HepG2 (cell line): ENCODE measurements around the gene PDE4C. TPM values are rescaled to one million over a fixed set of nuclear protein-coding genes. Genes with fewer than 3 reads are reported as not detected.

Experiments used
- AKAP8 ChIP-seq: sonication (generic); formaldehyde crosslinking; IDR thresholded peaks from 2 replicates; pipeline ENCODE4 v1.5.1; 2020; ENCODE audit warnings: mild to moderate bottlenecking, missing genetic modification reagents
- CAMTA2 ChIP-seq: sonication (generic); formaldehyde crosslinking; IDR thresholded peaks from 2 replicates; pipeline ENCODE4 v1.4.0; 2020; ENCODE audit warnings: mild to moderate bottlenecking, missing genetic modification reagents, borderline replicate concordance
- CBX2 ChIP-seq, 2 experiments: fragments of 200-600 bp in 1 of 2; sonication (generic); formaldehyde crosslinking in 1 of 2; IDR thresholded peaks; 2 replicates each; pipeline versions ENCODE4 v1.7.0 to v1.8.1; 2018 to 2022; ENCODE audit warnings: low read depth in 2 of 2, low read length in 1 of 2, mild to moderate bottlenecking in 1 of 2, missing genetic modification reagents in 1 of 2
- CHD4 ChIP-seq: fragments of 200-600 bp; sonication (generic); IDR thresholded peaks from 2 replicates; pipeline ENCODE4 v1.7.0; 2017; ENCODE audit warnings: mild to moderate bottlenecking, low read length, borderline replicate concordance
- FOXA1 ChIP-seq, 2 experiments: fragments of 450-650 bp in 1 of 2; sonication (generic) in 1 of 2; formaldehyde crosslinking in 1 of 2; IDR thresholded peaks; 2 replicates each; pipeline versions ENCODE4 v1.4.0 to v1.6.1; 2016 to 2020; ENCODE audit warnings: missing genetic modification reagents in 1 of 2
- GFI1 ChIP-seq: sonication (generic); formaldehyde crosslinking; IDR thresholded peaks from 2 replicates; pipeline ENCODE4 v1.5.0; 2020; ENCODE audit warnings: missing genetic modification reagents, mild to moderate bottlenecking, borderline replicate concordance
- HDAC2 ChIP-seq: sonication (generic); formaldehyde crosslinking; IDR thresholded peaks from 2 replicates; pipeline ENCODE4 v1.4.0; 2020; ENCODE audit warnings: missing genetic modification reagents
- HES4 ChIP-seq: sonication (generic); formaldehyde crosslinking; IDR thresholded peaks from 2 replicates; pipeline ENCODE4 v1.9.0; 2021; ENCODE audit warnings: mild to moderate bottlenecking, missing genetic modification reagents, borderline replicate concordance
- HNF4A ChIP-seq: sonication (generic); formaldehyde crosslinking; IDR thresholded peaks from 2 replicates; pipeline ENCODE4 v1.4.0; 2020; ENCODE audit warnings: missing genetic modification reagents
- IRX3 ChIP-seq: sonication (generic); formaldehyde crosslinking; IDR thresholded peaks from 2 replicates; pipeline ENCODE4 v1.8.1; 2023; ENCODE audit warnings: mild to moderate bottlenecking, low read depth, missing genetic modification reagents, borderline replicate concordance
- KAT8 ChIP-seq: IDR thresholded peaks from 2 replicates; pipeline ENCODE4 v1.6.1; 2016; ENCODE audit warnings: missing genetic modification reagents, missing compliant biosample characterization
- LCORL ChIP-seq, 2 experiments: fragments of 450-650 bp in 1 of 2; sonication (generic) in 1 of 2; formaldehyde crosslinking in 1 of 2; IDR thresholded peaks; 2 replicates each; pipeline versions ENCODE4 v1.5.0 to v1.6.1; 2017 to 2020; ENCODE audit warnings: antibody characterized with exemption in 1 of 2, missing genetic modification reagents in 1 of 2
- MED8 ChIP-seq: sonication (generic); formaldehyde crosslinking; IDR thresholded peaks from 2 replicates; pipeline ENCODE4 v1.8.1; 2023; ENCODE audit warnings: mild to moderate bottlenecking, missing genetic modification reagents; ENCODE audit not compliant: insufficient replicate concordance
- PCBP1 ChIP-seq: fragments of 200-400 bp; formaldehyde crosslinking; IDR thresholded peaks from 2 replicates; pipeline ENCODE4 v1.6.1; 2017; ENCODE audit warnings: mild to moderate bottlenecking, low read depth, low read length, borderline replicate concordance
- RXRA ChIP-seq: sonication (generic); formaldehyde crosslinking; IDR thresholded peaks from 2 replicates; pipeline ENCODE4 v1.5.1; 2020; ENCODE audit warnings: missing genetic modification reagents
- RXRB ChIP-seq: IDR thresholded peaks from 2 replicates; pipeline ENCODE4 v1.6.1; 2016; ENCODE audit warnings: borderline replicate concordance, missing genetic modification reagents, missing compliant biosample characterization
- SRF ChIP-seq: IDR thresholded peaks from 2 replicates; pipeline ENCODE4 v1.6.1; 2011; ENCODE audit warnings: mild to moderate bottlenecking, low read depth, low read length, moderate library complexity
- TCF12 ChIP-seq, 2 experiments: fragments of 450-650 bp in 1 of 2; sonication (generic) in 1 of 2; formaldehyde crosslinking in 1 of 2; IDR thresholded peaks; 2 replicates each; pipeline versions ENCODE4 v1.6.1 to v1.8.0; 2017 to 2022; ENCODE audit warnings: antibody characterized with exemption in 1 of 2, mild to moderate bottlenecking in 1 of 2, missing genetic modification reagents in 1 of 2, moderate library complexity in 1 of 2
- TEF ChIP-seq: sonication (generic); formaldehyde crosslinking; IDR thresholded peaks from 2 replicates; pipeline ENCODE4 v1.5.0; 2020; ENCODE audit warnings: missing genetic modification reagents
- TOPORS ChIP-seq: sonication (generic); formaldehyde crosslinking; IDR thresholded peaks from 2 replicates; pipeline ENCODE4 v1.8.0; 2023; ENCODE audit warnings: mild to moderate bottlenecking, missing genetic modification reagents
- TRIM24 ChIP-seq: sonication (generic); formaldehyde crosslinking; IDR thresholded peaks from 2 replicates; pipeline ENCODE4 v1.8.0; 2022; ENCODE audit warnings: mild to moderate bottlenecking, missing genetic modification reagents
- ZFAT ChIP-seq: sonication (generic); formaldehyde crosslinking; conservative IDR thresholded peaks from 2 replicates; pipeline ENCODE4 v1.8.1; 2023; ENCODE audit warnings: missing genetic modification reagents, inconsistent platforms
- ZMAT3 ChIP-seq: sonication (generic); formaldehyde crosslinking; conservative IDR thresholded peaks from 2 replicates; pipeline ENCODE4 v1.7.0; 2021; ENCODE audit warnings: missing genetic modification reagents
- ZNF101 ChIP-seq: sonication (generic); formaldehyde crosslinking; IDR thresholded peaks from 2 replicates; pipeline ENCODE4 v1.4.0; 2020; ENCODE audit warnings: mild to moderate bottlenecking, low read depth, missing genetic modification reagents, borderline replicate concordance
- ZNF530 ChIP-seq: sonication (generic); formaldehyde crosslinking; IDR thresholded peaks from 2 replicates; pipeline ENCODE4 v1.5.0; 2020; ENCODE audit warnings: low read depth, mild to moderate bottlenecking, missing genetic modification reagents
- ZNF629 ChIP-seq: sonication (generic); formaldehyde crosslinking; conservative IDR thresholded peaks from 2 replicates; pipeline ENCODE4 v1.5.0; 2020; ENCODE audit warnings: missing genetic modification reagents
- ZNF749 ChIP-seq: sonication (generic); formaldehyde crosslinking; IDR thresholded peaks from 2 replicates; pipeline ENCODE4 v1.8.0; 2022; ENCODE audit warnings: mild to moderate bottlenecking, missing genetic modification reagents, moderate library complexity, borderline replicate concordance
- ZNF782 ChIP-seq: sonication (generic); formaldehyde crosslinking; IDR thresholded peaks from 2 replicates; pipeline ENCODE4 v1.4.0; 2020; ENCODE audit warnings: missing genetic modification reagents, mild to moderate bottlenecking, borderline replicate concordance
- polyA plus RNA-seq, 8 experiments: library from polyadenylated mRNA; depleted of rRNA in 3 of 8; stranded (reverse) in 7 of 8; unstranded in 1 of 8; fragments of >200 nt; fragmentation: Illumina TruSeq in 4 of 8; extraction: Trizol in 4 of 8; gene quantifications; 2 replicates each; pipeline versions ENCODE4 v1.2.1 to v1.2.3, GENCODE V29; 2011 to 2016; ENCODE audit warnings: low read depth in 4 of 8, missing spikeins in 1 of 8, mixed read lengths in 1 of 8; ENCODE audit not compliant: insufficient read depth in 1 of 8
- total RNA-seq, 5 experiments: library from RNA; depleted of rRNA; stranded (reverse); fragments of >200 nt; fragmentation: Illumina TruSeq; extraction: Trizol; gene quantifications; 2 replicates each; pipeline ENCODE4 v1.2.3, GENCODE V29; 2016; ENCODE audit warnings: low read depth in 1 of 5
- TF ChIP-seq, protein P1 (sequence below): sonication (generic); formaldehyde crosslinking; IDR thresholded peaks from 2 replicates; pipeline ENCODE4 v1.4.0; 2020; ENCODE audit warnings: mild to moderate bottlenecking, missing genetic modification reagents

PDE4C gene
- total and polyA plus RNA-seq, 2 of the 13 experiments (the other 11 are each of a cell fraction or from before 2014, with no cell fraction given): 1.4 to 14.0 TPM

DNA sequence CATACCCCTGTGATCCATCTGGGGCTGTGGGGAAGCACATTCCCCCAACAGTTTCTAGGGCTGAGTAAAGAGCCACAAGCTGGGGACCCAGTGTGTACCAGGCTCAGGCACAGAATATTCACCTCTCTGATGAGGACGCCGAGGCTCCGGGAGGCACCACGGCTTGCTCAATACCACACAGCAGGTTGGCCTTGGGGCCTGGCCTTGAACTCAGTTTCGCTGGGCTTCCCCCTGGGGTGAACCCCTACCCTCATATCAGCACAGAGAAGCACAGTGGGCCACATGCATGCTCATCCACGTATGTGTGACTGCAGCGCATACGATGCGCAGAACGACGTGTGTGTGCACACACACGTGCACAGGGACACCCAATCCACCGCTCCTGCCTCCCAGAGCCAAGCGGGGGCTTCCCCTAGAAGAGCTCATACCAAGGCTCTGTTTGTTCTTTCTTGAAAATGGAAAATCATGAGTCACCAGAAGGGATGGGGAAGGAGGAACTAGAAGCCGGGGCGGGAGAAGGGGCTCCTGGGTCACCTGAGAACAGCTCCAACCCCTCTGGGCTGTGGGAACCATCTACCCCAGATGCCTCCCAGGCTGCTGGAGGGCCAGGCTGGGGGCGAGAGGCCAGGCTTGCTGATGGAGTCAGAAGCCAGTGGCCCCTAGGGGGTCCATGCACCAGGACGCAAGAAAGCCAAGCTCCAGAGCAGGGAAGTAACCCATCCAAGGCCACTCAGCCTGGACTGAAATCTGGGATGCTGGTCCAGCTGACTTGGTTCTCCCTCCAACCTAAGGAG, 4.9 kb upstream of the PDE4C start (continued):
- TF ChIP-seq CHD4: no peak
- TF ChIP-seq LCORL (IDR thresholded peaks at IDR 0.05): no peak
- no peak for TF ChIP-seq LCORL (CRISPR knock-in tag; IDR thresholded peaks at IDR 0.05)
- no peak for TF ChIP-seq AKAP8
- peak; percentile 91 for TF ChIP-seq RXRA (CRISPR knock-in tag)
- TF ChIP-seq GFI1 (CRISPR knock-in tag): no peak
- no peak for TF ChIP-seq ZNF782 (CRISPR knock-in tag)
- TF ChIP-seq HNF4A (CRISPR knock-in tag): peak; percentile 52
- peak; percentile 37; the same call in 1 of the 2 replicates for TF ChIP-seq HDAC2 (CRISPR knock-in tag)
- TF ChIP-seq KAT8: no peak
- TF ChIP-seq CBX2 (IDR thresholded peaks at IDR 0.05; ENCODE audit: low read depth, low read length): no peak
- TF ChIP-seq CBX2 (CRISPR knock-in tag; IDR thresholded peaks at IDR 0.05; ENCODE audit: low read depth): no peak
- TF ChIP-seq, protein P1, sequence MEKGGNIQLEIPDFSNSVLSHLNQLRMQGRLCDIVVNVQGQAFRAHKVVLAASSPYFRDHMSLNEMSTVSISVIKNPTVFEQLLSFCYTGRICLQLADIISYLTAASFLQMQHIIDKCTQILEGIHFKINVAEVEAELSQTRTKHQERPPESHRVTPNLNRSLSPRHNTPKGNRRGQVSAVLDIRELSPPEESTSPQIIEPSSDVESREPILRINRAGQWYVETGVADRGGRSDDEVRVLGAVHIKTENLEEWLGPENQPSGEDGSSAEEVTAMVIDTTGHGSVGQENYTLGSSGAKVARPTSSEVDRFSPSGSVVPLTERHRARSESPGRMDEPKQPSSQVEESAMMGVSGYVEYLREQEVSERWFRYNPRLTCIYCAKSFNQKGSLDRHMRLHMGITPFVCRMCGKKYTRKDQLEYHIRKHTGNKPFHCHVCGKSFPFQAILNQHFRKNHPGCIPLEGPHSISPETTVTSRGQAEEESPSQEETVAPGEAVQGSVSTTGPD (CRISPR knock-in tag): no peak
- TF ChIP-seq SRF: no peak
- TF ChIP-seq RXRB (CRISPR knock-in tag): peak; percentile 69
- TF ChIP-seq ZNF530 (CRISPR knock-in tag): no peak
- TF ChIP-seq CAMTA2 (CRISPR knock-in tag): no peak
- TF ChIP-seq TEF (CRISPR knock-in tag): no peak
- TF ChIP-seq PCBP1: no peak
- TF ChIP-seq ZMAT3 (CRISPR knock-in tag): no peak
- TF ChIP-seq ZFAT (CRISPR knock-in tag): no peak
- TF ChIP-seq ZNF749 (CRISPR knock-in tag): no peak
- TF ChIP-seq ZNF629 (CRISPR knock-in tag): 0 out of 2 replicates have a peak, but pooled peaks have one; percentile 15
- TF ChIP-seq HES4 (CRISPR knock-in tag): no peak
- no peak for TF ChIP-seq ZNF101 (CRISPR knock-in tag)
- TF ChIP-seq IRX3 (CRISPR knock-in tag): no peak
- no peak for TF ChIP-seq FOXA1 (IDR thresholded peaks at IDR 0.05)
- TF ChIP-seq FOXA1 (CRISPR knock-in tag; IDR thresholded peaks at IDR 0.05): no peak
- no peak for TF ChIP-seq TOPORS (CRISPR knock-in tag)
- no peak for TF ChIP-seq MED8 (CRISPR knock-in tag)
- no peak for TF ChIP-seq TRIM24 (CRISPR knock-in tag)
- no peak for TF ChIP-seq TCF12 (IDR thresholded peaks at IDR 0.05)
- no peak for TF ChIP-seq TCF12 (CRISPR knock-in tag; IDR thresholded peaks at IDR 0.05)
